Measurements from ENCODE around the gene CD160.

The CD160 gene

GRCh38 chr1:145740269-145740668, 21.0 kb downstream of the CD160 start (continued):
- TF ChIP-seq ZBTB49 (tag by site-specific recombination; IDR thresholded peaks at IDR 0.05; ENCODE audit: low read depth) = no peak
- TF ChIP-seq ZNF585B (tag by site-specific recombination; IDR thresholded peaks at IDR 0.05) = no peak
- no peak for TF ChIP-seq ZNF670 (tag by site-specific recombination; IDR thresholded peaks at IDR 0.05; ENCODE audit: low read depth)
- TF ChIP-seq ZSCAN16 (tag by site-specific recombination; IDR thresholded peaks at IDR 0.05) = no peak
- no peak for TF ChIP-seq ZNF624 (tag by site-specific recombination; IDR thresholded peaks at IDR 0.05)
- TF ChIP-seq YY1 (tag by site-specific recombination; IDR thresholded peaks at IDR 0.05) = no peak
- TF ChIP-seq HOXA7 (CRISPR knock-in tag; IDR thresholded peaks at IDR 0.05; ENCODE audit: borderline replicate concordance) = no peak
- no peak for TF ChIP-seq PATZ1 (tag by site-specific recombination; IDR thresholded peaks at IDR 0.05)
- TF ChIP-seq ZNF558 (tag by site-specific recombination; IDR thresholded peaks at IDR 0.05) = no peak
- peak; percentile 48; the same call in 1 of the 2 replicates for TF ChIP-seq KLF8 (tag by site-specific recombination; IDR thresholded peaks at IDR 0.05)
- no peak for TF ChIP-seq ZNF660 (tag by site-specific recombination; IDR thresholded peaks at IDR 0.05)
- TF ChIP-seq ZEB2 (tag by site-specific recombination; IDR thresholded peaks at IDR 0.05) = peak; percentile 91
- no peak for TF ChIP-seq ZBTB17 (tag by site-specific recombination; IDR thresholded peaks at IDR 0.05)
- TF ChIP-seq ZSCAN30 (tag by site-specific recombination; IDR thresholded peaks at IDR 0.05) = no peak
- no peak for TF ChIP-seq ZNF354C (tag by site-specific recombination; IDR thresholded peaks at IDR 0.05; ENCODE audit: borderline replicate concordance, low read depth)
- no peak for TF ChIP-seq ZNF311 (tag by site-specific recombination; IDR thresholded peaks at IDR 0.05; ENCODE audit: borderline replicate concordance)
- no peak for TF ChIP-seq SCRT2 (tag by site-specific recombination; IDR thresholded peaks at IDR 0.05)
- 0 out of 2 replicates have a peak, but pooled peaks have one; percentile 46 for TF ChIP-seq ZNF561 (tag by site-specific recombination; IDR thresholded peaks at IDR 0.05; ENCODE audit: borderline replicate concordance)
- no peak for TF ChIP-seq ZIC2 (tag by site-specific recombination; IDR thresholded peaks at IDR 0.05)
- no peak for TF ChIP-seq ZNF473 (tag by site-specific recombination; IDR thresholded peaks at IDR 0.05)
- TF ChIP-seq OSR2 (tag by site-specific recombination; IDR thresholded peaks at IDR 0.05) = peak; percentile 85
- TF ChIP-seq ZNF132 (tag by site-specific recombination; IDR thresholded peaks at IDR 0.05; ENCODE audit: borderline replicate concordance) = no peak
- TF ChIP-seq ZNF555 (tag by site-specific recombination; conservative IDR thresholded peaks at IDR 0.05) = no peak
- TF ChIP-seq ZNF548 (tag by site-specific recombination; IDR thresholded peaks at IDR 0.05) = no peak
- no peak for TF ChIP-seq ZSCAN4 (tag by site-specific recombination; IDR thresholded peaks at IDR 0.05)
- no peak for TF ChIP-seq ZNF140 (tag by site-specific recombination; IDR thresholded peaks at IDR 0.05)
- 0 out of 2 replicates have a peak, but pooled peaks have one; percentile 39 for TF ChIP-seq ZNF2 (tag by site-specific recombination; IDR thresholded peaks at IDR 0.05)
- TF ChIP-seq ZNF692 (tag by site-specific recombination; IDR thresholded peaks at IDR 0.05) = 0 out of 2 replicates have a peak, but pooled peaks have one; percentile 19
- TF ChIP-seq ZNF747 (tag by site-specific recombination; IDR thresholded peaks at IDR 0.05) = no peak
- TF ChIP-seq ZNF416 (tag by site-specific recombination; IDR thresholded peaks at IDR 0.05) = no peak
- no peak for TF ChIP-seq ZBTB6 (tag by site-specific recombination; IDR thresholded peaks at IDR 0.05)
- no peak for TF ChIP-seq ZNF645 (tag by site-specific recombination; IDR thresholded peaks at IDR 0.05)
- TF ChIP-seq ZNF155 (tag by site-specific recombination; IDR thresholded peaks at IDR 0.05) = no peak
- TF ChIP-seq ZNF654 (tag by site-specific recombination; IDR thresholded peaks at IDR 0.05; ENCODE audit: low read depth) = 0 out of 2 replicates have a peak, but pooled peaks have one; percentile 8
